WTC11 (cell line): ENCODE data around the gene CSTF1. TPM values are rescaled to one million over a fixed set of nuclear protein-coding genes. Genes with fewer than 3 reads are reported as not detected.

Experiments
- ATAC-seq: fragments of 200-7000 bp; cut with Tn5 transposase; 2 replicates; pipeline ENCODE4 v1.10.0; 2021; ENCODE audit warnings: mild to moderate bottlenecking, moderate library complexity
- CTCF ChIA-PET: fragments of 300-600 bp; sonication (Branson Sonifier 250); formaldehyde crosslinking; loops from one replicate; lab custom pipeline; 2021; ENCODE audit warnings: antibody characterized with exemption; lab: Charles Lee
- POLR2A ChIA-PET: fragments of 350-600 bp; sonication (Branson Sonifier 250); formaldehyde crosslinking; loops from one replicate; lab custom pipeline; 2021; ENCODE audit warnings: antibody characterized with exemption; lab: Charles Lee
- DNase-seq: peaks from one replicate; pipeline ENCODE4 v3.0.0; 2021; ENCODE audit warnings: low spot score
- H3K27ac Mint-ChIP-seq: 2 replicates; pipeline ENCODE4 v1.8.0; 2021; ENCODE audit warnings: mixed read lengths
- H3K27me3 Mint-ChIP-seq: 2 replicates; pipeline ENCODE4 v1.8.0; 2021; ENCODE audit warnings: low read depth, mild to moderate bottlenecking, moderate library complexity, mixed read lengths
- H3K36me3 Mint-ChIP-seq: 2 replicates; pipeline ENCODE4 v1.8.0; 2021; ENCODE audit warnings: mixed read lengths
- H3K4me1 Mint-ChIP-seq: 2 replicates; pipeline ENCODE4 v1.8.0; 2022; ENCODE audit warnings: mixed read lengths
- H3K4me3 Mint-ChIP-seq: 2 replicates; pipeline ENCODE4 v1.8.0; 2021; ENCODE audit warnings: mild to moderate bottlenecking, moderate library complexity, mixed read lengths
- H3K9me3 Mint-ChIP-seq: 2 replicates; pipeline ENCODE4 v1.8.0; 2021; ENCODE audit warnings: mixed read lengths
- ATF1 ChIP-seq: sonication (generic); formaldehyde crosslinking; IDR thresholded peaks from 2 replicates; pipeline ENCODE4 v1.8.1; 2023; ENCODE audit warnings: mild to moderate bottlenecking, moderate library complexity, missing genetic modification reagents
- ATF6 ChIP-seq: sonication (generic); formaldehyde crosslinking; IDR thresholded peaks from 2 replicates; pipeline ENCODE4 v1.8.1; 2023; ENCODE audit warnings: mild to moderate bottlenecking, missing genetic modification reagents
- CREM ChIP-seq: sonication (generic); formaldehyde crosslinking; IDR thresholded peaks from 2 replicates; pipeline ENCODE4 v1.8.1; 2022; ENCODE audit warnings: mild to moderate bottlenecking, missing genetic modification reagents, moderate library complexity
- E2F5 ChIP-seq: sonication (generic); formaldehyde crosslinking; IDR thresholded peaks from 2 replicates; pipeline ENCODE4 v1.8.1; 2022; ENCODE audit warnings: mild to moderate bottlenecking, moderate library complexity, missing genetic modification reagents
- ESRRA ChIP-seq: sonication (generic); formaldehyde crosslinking; IDR thresholded peaks from 2 replicates; pipeline ENCODE4 v1.8.1; 2022; ENCODE audit warnings: mild to moderate bottlenecking, missing genetic modification reagents, borderline replicate concordance
- GABPB1 ChIP-seq: sonication (generic); formaldehyde crosslinking; IDR thresholded peaks from 2 replicates; pipeline ENCODE4 v1.8.1; 2023; ENCODE audit warnings: mild to moderate bottlenecking, missing genetic modification reagents
- HMGA2 ChIP-seq: fragments of 250-450 bp; sonication (Bioruptor Pico); IDR thresholded peaks from 2 replicates; pipeline ENCODE4 v1.4.0; 2021; ENCODE audit warnings: mild to moderate bottlenecking, moderate library complexity
- JUN ChIP-seq: sonication (generic); formaldehyde crosslinking; IDR thresholded peaks from 2 replicates; pipeline ENCODE4 v1.8.0; 2023; ENCODE audit warnings: mild to moderate bottlenecking, missing genetic modification reagents
- MXD4 ChIP-seq: fragments of 250-450 bp; sonication (Bioruptor Pico); IDR thresholded peaks from 2 replicates; pipeline ENCODE4 v1.8.0; 2021; ENCODE audit warnings: mild to moderate bottlenecking, moderate library complexity, borderline replicate concordance
- NFE2L1 ChIP-seq: sonication (generic); formaldehyde crosslinking; IDR thresholded peaks from 2 replicates; pipeline ENCODE4 v1.8.1; 2023; ENCODE audit warnings: missing genetic modification reagents
- NR1H2 ChIP-seq: sonication (generic); formaldehyde crosslinking; IDR thresholded peaks from 2 replicates; pipeline ENCODE4 v1.9.0; 2021; ENCODE audit warnings: mild to moderate bottlenecking, moderate library complexity, missing genetic modification reagents
- NR3C1 ChIP-seq: sonication (generic); formaldehyde crosslinking; conservative IDR thresholded peaks from 2 replicates; pipeline ENCODE4 v1.8.1; 2023; ENCODE audit warnings: low read depth, mild to moderate bottlenecking, missing genetic modification reagents
- PRRX2 ChIP-seq: fragments of 250-450 bp; sonication (Bioruptor Pico); IDR thresholded peaks from 2 replicates; pipeline ENCODE4 v1.8.0; 2021; ENCODE audit warnings: mild to moderate bottlenecking
- SMAD3 ChIP-seq: sonication (generic); formaldehyde crosslinking; IDR thresholded peaks from 2 replicates; pipeline ENCODE4 v1.8.0; 2022; ENCODE audit warnings: missing genetic modification reagents, mild to moderate bottlenecking, borderline replicate concordance
- SMAD4 ChIP-seq: sonication (generic); formaldehyde crosslinking; IDR thresholded peaks from 2 replicates; pipeline ENCODE4 v1.8.0; 2022; ENCODE audit warnings: mild to moderate bottlenecking, missing genetic modification reagents
- SP1 ChIP-seq: sonication (generic); formaldehyde crosslinking; conservative IDR thresholded peaks from 2 replicates; pipeline ENCODE4 v1.8.1; 2022; ENCODE audit warnings: missing genetic modification reagents
- TP53 ChIP-seq: sonication (generic); formaldehyde crosslinking; IDR thresholded peaks from 2 replicates; pipeline ENCODE4 v1.8.1; 2023; ENCODE audit warnings: mild to moderate bottlenecking, missing genetic modification reagents
- ZNF121 ChIP-seq: sonication (generic); formaldehyde crosslinking; IDR thresholded peaks from 2 replicates; pipeline ENCODE4 v1.8.0; 2023; ENCODE audit warnings: missing genetic modification reagents
- ZNF219 ChIP-seq: sonication (generic); formaldehyde crosslinking; IDR thresholded peaks from 2 replicates; pipeline ENCODE4 v1.8.0; 2023; ENCODE audit warnings: missing genetic modification reagents, mild to moderate bottlenecking, borderline replicate concordance
- ZNF396 ChIP-seq: fragments of 250-450 bp; sonication (Bioruptor Pico); IDR thresholded peaks from 2 replicates; pipeline ENCODE4 v1.8.0; 2021; ENCODE audit warnings: mild to moderate bottlenecking, moderate library complexity, borderline replicate concordance
- ZNF671 ChIP-seq: fragments of 250-450 bp; sonication (Bioruptor Pico); IDR thresholded peaks from 2 replicates; pipeline ENCODE4 v1.8.0; 2021; ENCODE audit warnings: mild to moderate bottlenecking
- total RNA-seq: library from RNA; stranded (reverse); gene quantifications from 3 replicates; pipeline ENCODE4 v1.2.3, GENCODE V29; 2021
- TF ChIP-seq, protein P1 (sequence below): sonication (generic); formaldehyde crosslinking; IDR thresholded peaks from 2 replicates; pipeline ENCODE4 v1.8.1; 2023; ENCODE audit warnings: mild to moderate bottlenecking, missing genetic modification reagents, moderate library complexity
- TF ChIP-seq, protein P2 (sequence below): sonication (generic); formaldehyde crosslinking; IDR thresholded peaks from 2 replicates; pipeline ENCODE4 v1.8.1; 2022; ENCODE audit warnings: low read depth, mild to moderate bottlenecking, moderate library complexity, missing genetic modification reagents, borderline replicate concordance
- TF ChIP-seq, protein P3 (sequence below): fragments of 250-450 bp; sonication (Bioruptor Pico); conservative IDR thresholded peaks from 2 replicates; pipeline ENCODE4 v1.9.0; 2021; ENCODE audit warnings: mild to moderate bottlenecking

The CSTF1 gene
- total RNA-seq, 1 experiment from 2014 or later = 58.5 TPM

DNA sequence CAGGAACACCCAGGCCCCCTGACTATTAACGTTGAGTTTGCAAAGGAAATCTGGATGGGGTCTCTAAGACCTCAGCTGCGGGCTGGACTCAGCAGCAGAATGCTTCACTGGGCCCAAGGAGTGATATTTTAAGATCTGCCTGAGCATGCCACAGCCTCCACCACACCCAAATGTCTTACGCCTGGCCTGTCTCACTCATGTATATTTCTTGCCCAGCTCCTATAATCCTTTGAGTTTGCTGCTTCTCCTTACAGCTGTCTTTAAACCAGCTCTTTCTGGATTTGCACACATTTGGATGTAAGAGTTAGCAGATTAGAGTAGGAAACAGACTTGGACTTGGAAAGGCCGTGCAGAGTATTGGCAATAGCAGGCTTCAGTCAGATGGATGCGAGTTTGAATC lies 36.0 kb downstream of the CSTF1 start (continued):
- TF ChIP-seq, protein P1, sequence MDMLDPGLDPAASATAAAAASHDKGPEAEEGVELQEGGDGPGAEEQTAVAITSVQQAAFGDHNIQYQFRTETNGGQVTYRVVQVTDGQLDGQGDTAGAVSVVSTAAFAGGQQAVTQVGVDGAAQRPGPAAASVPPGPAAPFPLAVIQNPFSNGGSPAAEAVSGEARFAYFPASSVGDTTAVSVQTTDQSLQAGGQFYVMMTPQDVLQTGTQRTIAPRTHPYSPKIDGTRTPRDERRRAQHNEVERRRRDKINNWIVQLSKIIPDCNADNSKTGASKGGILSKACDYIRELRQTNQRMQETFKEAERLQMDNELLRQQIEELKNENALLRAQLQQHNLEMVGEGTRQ (CRISPR knock-in tag) = no peak
- TF ChIP-seq E2F5 (no peak), JUN (no peak), ATF1 (CRISPR knock-in tag) (no peak), TP53 (no peak), NFE2L1 (CRISPR knock-in tag) (no peak), MXD4 (no peak)

DNA sequence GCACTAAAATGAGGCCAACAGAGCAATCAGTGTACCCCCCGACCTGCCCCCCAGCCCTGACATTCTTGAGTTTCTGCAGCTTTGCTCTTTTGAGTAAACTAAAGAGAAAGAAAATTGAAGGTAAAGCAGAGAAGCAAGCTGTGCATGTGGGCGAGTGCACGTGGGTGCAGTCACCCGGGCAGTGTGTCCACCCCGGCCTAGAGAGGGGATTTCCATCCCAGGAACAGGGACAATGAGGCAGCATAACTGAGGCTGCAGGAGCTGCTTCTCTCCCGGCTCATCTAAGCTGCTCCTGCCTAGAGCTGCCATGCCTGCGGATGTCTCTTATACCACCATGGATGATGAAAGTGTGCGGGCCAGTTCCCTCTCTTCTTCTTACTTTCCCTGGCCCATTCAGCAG lies 36.4 kb downstream of the CSTF1 start:
- ChIA-PET CTCF (no interaction called here), POLR2A (interaction anchor here (0.6 to 0.7 kb wide), 2 partner anchors 17 to 554 kb away, joined by 4 to 5 read pairs; no protein-coding TSS in a partner anchor)
- DNase-seq (no peak), ATAC-seq (no peak)
- TF ChIP-seq, protein P2, sequence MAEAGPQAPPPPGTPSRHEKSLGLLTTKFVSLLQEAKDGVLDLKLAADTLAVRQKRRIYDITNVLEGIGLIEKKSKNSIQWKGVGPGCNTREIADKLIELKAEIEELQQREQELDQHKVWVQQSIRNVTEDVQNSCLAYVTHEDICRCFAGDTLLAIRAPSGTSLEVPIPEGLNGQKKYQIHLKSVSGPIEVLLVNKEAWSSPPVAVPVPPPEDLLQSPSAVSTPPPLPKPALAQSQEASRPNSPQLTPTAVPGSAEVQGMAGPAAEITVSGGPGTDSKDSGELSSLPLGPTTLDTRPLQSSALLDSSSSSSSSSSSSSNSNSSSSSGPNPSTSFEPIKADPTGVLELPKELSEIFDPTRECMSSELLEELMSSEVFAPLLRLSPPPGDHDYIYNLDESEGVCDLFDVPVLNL (CRISPR knock-in tag) = no peak
- TF ChIP-seq ZNF671 (no peak), NR3C1 (CRISPR knock-in tag) (no peak), ZNF121 (CRISPR knock-in tag) (no peak), NR1H2 (no peak), ESRRA (CRISPR knock-in tag) (no peak), SMAD4 (CRISPR knock-in tag) (no peak), GABPB1 (CRISPR knock-in tag) (no peak), SMAD3 (no peak), ZNF396 (CRISPR knock-in tag) (no peak), CREM (CRISPR knock-in tag) (no peak), ZNF219 (no peak), PRRX2 (no peak), SP1 (no peak), HMGA2 (CRISPR knock-in tag) (no peak), ATF6 (CRISPR knock-in tag) (no peak)
- TF ChIP-seq, protein P3, sequence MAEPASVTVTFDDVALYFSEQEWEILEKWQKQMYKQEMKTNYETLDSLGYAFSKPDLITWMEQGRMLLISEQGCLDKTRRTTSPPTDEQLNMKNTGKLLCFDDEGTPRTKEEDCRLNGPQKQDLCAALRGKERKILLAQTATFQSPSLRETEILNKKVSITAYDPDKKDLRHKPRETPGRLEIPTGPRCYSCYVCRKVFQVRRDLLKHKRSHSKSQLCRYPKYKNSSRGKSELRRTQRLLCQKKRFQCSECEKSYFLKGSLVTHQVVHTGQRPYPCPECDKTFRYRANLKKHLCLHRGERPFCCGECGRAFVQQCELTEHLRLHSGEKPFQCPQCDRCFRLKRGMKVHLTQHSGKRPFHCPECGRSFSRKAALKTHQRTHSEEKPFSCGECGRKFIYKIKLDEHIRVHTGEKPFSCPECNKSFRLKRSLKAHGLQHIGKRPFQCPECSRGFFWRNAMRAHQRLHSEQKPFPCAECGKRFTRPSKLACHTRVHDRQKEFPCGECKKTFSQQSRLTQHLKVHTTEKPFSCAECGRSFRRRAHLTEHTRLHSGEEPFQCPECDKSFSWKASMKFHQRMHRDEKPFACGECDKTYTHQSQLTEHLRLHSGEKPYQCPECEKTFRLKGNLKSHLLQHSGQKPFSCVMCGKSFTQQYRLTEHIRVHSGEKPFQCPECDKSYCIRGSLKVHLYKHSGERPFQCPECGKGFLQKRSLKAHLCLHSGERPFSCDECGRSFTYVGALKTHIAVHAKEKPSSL (CRISPR knock-in tag) = no peak
- H3K36me3 Mint-ChIP-seq = no peaks in the 10 kb centered on the region
- no peak overlapping the region for H3K27ac Mint-ChIP-seq
- no peak overlapping the region for H3K4me3 Mint-ChIP-seq
- no peaks in the 10 kb centered on the region for H3K4me1 Mint-ChIP-seq
- H3K27me3 Mint-ChIP-seq = peaks cover 41% of the 10 kb centered on the region
- no peaks in the 10 kb centered on the region for H3K9me3 Mint-ChIP-seq
